A549 (cell line): ENCODE results near the gene SLC6A19. TPM values are rescaled to one million over a fixed set of nuclear protein-coding genes. Genes with fewer than 3 reads are reported as not detected.

Experiments used
- ATAC-seq, 2 experiments: fragments of 200-7000 bp in 1 of 2; fragments of >200 bp in 1 of 2; cut with Nextera tagmentation in 1 of 2; cut with Tn5 transposase in 1 of 2; 3 replicates each; pipeline versions ENCODE4 v1.8.0 to v1.9.1; 2018 to 2020; ENCODE audit warnings: mild to moderate bottlenecking in 1 of 2, moderate library complexity in 1 of 2
- CTCF ChIA-PET: fragments of 300-600 bp; sonication (Branson Sonifier 250); formaldehyde crosslinking; extraction: SDS; loops from one replicate; lab custom pipeline; 2021; ENCODE audit warnings: antibody characterized with exemption, inconsistent platforms; lab: Yijun Ruan, JAX
- POLR2A ChIA-PET: fragments of 350-600 bp; formaldehyde crosslinking; extraction: SDS; loops from one replicate; lab custom pipeline; 2021; ENCODE audit warnings: antibody characterized with exemption, inconsistent platforms; lab: Yijun Ruan, JAX
- DNase-seq, 2 experiments: peaks; one replicate each; pipeline versions ENCODE4 v3.0.0 to v3.0.0-alpha.2; 2011 to 2016; ENCODE audit warnings: low read depth in 1 of 2, low spot score in 1 of 2
- FAIRE-seq: peaks from 2 replicates; lab custom pipeline; 2011; peaks lifted over from hg19 to GRCh38; lab: Jason Lieb, UNC
- H3K27ac ChIP-seq, 2 experiments: fragments of >200 bp; sonication (Bioruptor Twin); formaldehyde crosslinking; 3 replicates each; pipeline ENCODE4 v1.5.1; 2016 to 2017
- H3K4me1 ChIP-seq: fragments of >200 bp; sonication (Bioruptor Twin); formaldehyde crosslinking; 3 replicates; pipeline ENCODE4 v1.6.1; 2016
- H3K4me2 ChIP-seq: fragments of >200 bp; sonication (Bioruptor Twin); formaldehyde crosslinking; 3 replicates; pipeline ENCODE4 v1.6.1; 2016
- H3K4me3 ChIP-seq: fragments of >200 bp; sonication (Bioruptor Twin); formaldehyde crosslinking; 3 replicates; pipeline ENCODE4 v1.5.1; 2016
- H3K9me3 ChIP-seq: fragments of >200 bp; sonication (Bioruptor Twin); formaldehyde crosslinking; 3 replicates; pipeline ENCODE4 v1.6.1; 2016
- ATOH8 ChIP-seq: fragments of 250-450 bp; sonication (Bioruptor Pico); IDR thresholded peaks from 2 replicates; pipeline ENCODE4 v1.5.0; 2020; ENCODE audit warnings: low read depth, mild to moderate bottlenecking, moderate library complexity
- BHLHE40 ChIP-seq: IDR thresholded peaks from 2 replicates; pipeline ENCODE4 v1.6.1; 2012; ENCODE audit warnings: low read depth, low read length, inconsistent platforms
- CEBPB ChIP-seq, 2 experiments: fragments of >200 bp in 1 of 2; sonication (Bioruptor Twin) in 1 of 2; formaldehyde crosslinking in 1 of 2; IDR thresholded peaks; 2 replicates each; pipeline ENCODE4 v1.6.1; 2012 to 2016
- CHD4 ChIP-seq: fragments of 200-600 bp; sonication (generic); IDR thresholded peaks from 2 replicates; pipeline ENCODE4 v1.6.1; 2016; ENCODE audit warnings: antibody characterized with exemption, mild to moderate bottlenecking, borderline replicate concordance
- E2F6 ChIP-seq: IDR thresholded peaks from 2 replicates; pipeline ENCODE4 v1.6.1; 2012; ENCODE audit warnings: low read depth, borderline replicate concordance
- EHMT2 ChIP-seq: fragments of 200-600 bp; sonication (generic); IDR thresholded peaks from 2 replicates; pipeline ENCODE4 v1.6.1; 2016; ENCODE audit warnings: antibody characterized with exemption, low read depth, mild to moderate bottlenecking, moderate library complexity
- ELK1 ChIP-seq: fragments of 150-350 bp; IDR thresholded peaks from 2 replicates; pipeline ENCODE4 v1.6.1; 2014; ENCODE audit warnings: low read depth, mild to moderate bottlenecking, low read length
- EP300 ChIP-seq, 2 experiments: fragments of >200 bp; sonication (Bioruptor Twin); formaldehyde crosslinking; IDR thresholded peaks; 2 replicates in 1 of 2; 3 replicates in 1 of 2; pipeline ENCODE4 v1.6.1; 2016 to 2017
- FOSL2 ChIP-seq, 2 experiments: fragments of 450-650 bp in 1 of 2; fragments of >200 bp in 1 of 2; sonication (Bioruptor Twin) in 1 of 2; formaldehyde crosslinking; IDR thresholded peaks; 2 replicates each; pipeline versions ENCODE4 v1.5.0 to v1.6.1; 2016 to 2020; ENCODE audit warnings: mild to moderate bottlenecking in 1 of 2, moderate library complexity in 1 of 2
- GATA3 ChIP-seq: IDR thresholded peaks from 2 replicates; pipeline ENCODE4 v1.6.1; 2012; ENCODE audit warnings: borderline replicate concordance
- HOXB13 ChIP-seq: fragments of 250-450 bp; sonication (Bioruptor Pico); IDR thresholded peaks from 2 replicates; pipeline ENCODE4 v1.5.0; 2020; ENCODE audit warnings: low read depth, mild to moderate bottlenecking, moderate library complexity
- HOXB5 ChIP-seq: fragments of 250-450 bp; sonication (Bioruptor Pico); IDR thresholded peaks from 2 replicates; pipeline ENCODE4 v1.5.0; 2020; ENCODE audit warnings: mild to moderate bottlenecking, moderate library complexity
- JUNB ChIP-seq: fragments of >200 bp; sonication (Bioruptor Twin); formaldehyde crosslinking; IDR thresholded peaks from 2 replicates; pipeline ENCODE4 v1.6.1; 2016
- NR3C1 ChIP-seq: fragments of >200 bp; sonication (Bioruptor Twin); formaldehyde crosslinking; IDR thresholded peaks from 3 replicates; pipeline ENCODE4 v1.6.1; 2017
- PHF8 ChIP-seq: fragments of 200-600 bp; sonication (generic); IDR thresholded peaks from 2 replicates; pipeline ENCODE4 v1.6.1; 2016; ENCODE audit warnings: low read depth, mild to moderate bottlenecking, antibody characterized with exemption, moderate library complexity, borderline replicate concordance
- POLR2A ChIP-seq: IDR thresholded peaks from 2 replicates; pipeline ENCODE4 v1.6.1; 2012; ENCODE audit warnings: mild to moderate bottlenecking, low read length
- RCOR1 ChIP-seq: fragments of 150-350 bp; IDR thresholded peaks from 2 replicates; pipeline ENCODE4 v1.6.1; 2014; ENCODE audit warnings: antibody characterized with exemption, low read length, low read depth
- SREBF2 ChIP-seq: fragments of 450-650 bp; IDR thresholded peaks from 2 replicates; pipeline ENCODE4 v1.6.1; 2014; ENCODE audit warnings: mild to moderate bottlenecking, moderate library complexity
- TFCP2L1 ChIP-seq: fragments of 250-450 bp; sonication (Bioruptor Pico); IDR thresholded peaks from 2 replicates; pipeline ENCODE4 v1.5.0; 2021; ENCODE audit warnings: mild to moderate bottlenecking
- TP53 ChIP-seq: fragments of 250-450 bp; sonication (Bioruptor Pico); IDR thresholded peaks from 2 replicates; pipeline ENCODE4 v1.5.0; 2021; ENCODE audit warnings: mild to moderate bottlenecking, moderate library complexity
- USF2 ChIP-seq: fragments of 450-650 bp; IDR thresholded peaks from 2 replicates; pipeline ENCODE4 v1.6.1; 2014; ENCODE audit warnings: antibody characterized with exemption
- ZC3H11A ChIP-seq: fragments of 450-650 bp; IDR thresholded peaks from 2 replicates; pipeline ENCODE4 v1.6.1; 2014; ENCODE audit warnings: antibody characterized with exemption, mild to moderate bottlenecking
- WGBS: methylation state at CpG from one replicate; pipeline ENCODE4 v1.1.6; 2017; ENCODE audit errors: missing lambda C conversion rate; 5-methylcytosine and 5-hydroxymethylcytosine counted together
- polyA plus RNA-seq, 4 experiments: library from polyadenylated mRNA; depleted of rRNA in 3 of 4; stranded (reverse); fragments of >200 nt; fragmentation: RNase III in 1 of 4; extraction: RNeasy Plus Mini Kit Qiagen cat#74134 plus additional on column Dnase treatment in 1 of 4; gene quantifications; 2 replicates in 3 of 4; 3 replicates in 1 of 4; pipeline ENCODE4 v1.2.3, GENCODE V29; 2011 to 2017

Gene SLC6A19
- polyA plus RNA-seq, 2 of the 4 experiments (the other 2 are of a cell fraction): 0.01 TPM; not detected in 1

- TF ChIP-seq EHMT2 (no peak), TP53 (CRISPR knock-in tag) (no peak)
Measured at GRCh38 chr5:1187950-1188334, 13.5 kb upstream of the SLC6A19 start (continued).

GRCh38 chr5:1188464-1188863 lies 12.9 kb upstream of the SLC6A19 start:
- Histone ChIP-seq H3K9me3 (no peaks in the 10 kb centered on the region), H3K4me2 (no peak overlapping the region), H3K4me1 (no peaks in the 10 kb centered on the region), H3K4me3 (no peak overlapping the region), H3K27ac (no peak overlapping the region)
- no peak for ATAC-seq
- no peak for FAIRE-seq
- CTCF ChIA-PET: interaction anchor here (1.1 to 7.4 kb wide), 2 partner anchors 15 to 20 kb away, joined by 3 to 91 read pairs; no protein-coding TSS in a partner anchor
- WGBS: 23% methylated on average over 6 of the region's 6 CpGs
- no peak for DNase-seq
- TF ChIP-seq ATOH8 (CRISPR knock-in tag): no peak
- no peak for TF ChIP-seq TFCP2L1 (CRISPR knock-in tag)
- TF ChIP-seq NR3C1: no peak
- TF ChIP-seq EP300 (IDR thresholded peaks at IDR 0.05): no peak
- TF ChIP-seq POLR2A: no peak
- no peak for TF ChIP-seq HOXB5 (CRISPR knock-in tag)
- no peak for TF ChIP-seq HOXB13
- TF ChIP-seq JUNB: no peak
- POLR2A ChIA-PET: no interaction called here

- 52% methylated on average over 10 of the region's 10 CpGs for WGBS
- TF ChIP-seq HOXB13 (no peak), E2F6 (no peak), CEBPB (IDR thresholded peaks at IDR 0.05) (no peak), TP53 (CRISPR knock-in tag) (no peak), FOSL2 (IDR thresholded peaks at IDR 0.05) (no peak), FOSL2 (CRISPR knock-in tag; IDR thresholded peaks at IDR 0.05) (no peak), ZC3H11A (no peak), NR3C1 (no peak), ELK1 (no peak), RCOR1 (no peak), BHLHE40 (no peak), GATA3 (no peak), PHF8 (no peak), ATOH8 (CRISPR knock-in tag) (no peak), EP300 (IDR thresholded peaks at IDR 0.05) (no peak), EHMT2 (no peak), SREBF2 (no peak), CHD4 (no peak), USF2 (no peak)
- CTCF ChIA-PET: interaction anchor here (0.9 to 2.4 kb wide), 2 partner anchors 14 to 456 kb away, joined by 3 to 11 read pairs; no protein-coding TSS in a partner anchor
- Histone ChIP-seq H3K4me1 (no peaks in the 10 kb centered on the region), H3K27ac (no peak overlapping the region), H3K9me3 (no peaks in the 10 kb centered on the region), H3K4me3 (no peak overlapping the region), H3K4me2 (no peak overlapping the region)
- POLR2A ChIA-PET: no interaction called here
- ATAC-seq (no peak), DNase-seq (no peak), FAIRE-seq (no peak)
Measured at GRCh38 chr5:1189269-1189668, 12.1 kb upstream of the SLC6A19 start.
